ENCODE measurements around the gene GFI1.
"Not testable (repeated sequence)": the region's sequence is repeated elsewhere in the genome, so short reads cannot be mapped to it uniquely, and the experiment has no call there.

GFI1 gene

DNA sequence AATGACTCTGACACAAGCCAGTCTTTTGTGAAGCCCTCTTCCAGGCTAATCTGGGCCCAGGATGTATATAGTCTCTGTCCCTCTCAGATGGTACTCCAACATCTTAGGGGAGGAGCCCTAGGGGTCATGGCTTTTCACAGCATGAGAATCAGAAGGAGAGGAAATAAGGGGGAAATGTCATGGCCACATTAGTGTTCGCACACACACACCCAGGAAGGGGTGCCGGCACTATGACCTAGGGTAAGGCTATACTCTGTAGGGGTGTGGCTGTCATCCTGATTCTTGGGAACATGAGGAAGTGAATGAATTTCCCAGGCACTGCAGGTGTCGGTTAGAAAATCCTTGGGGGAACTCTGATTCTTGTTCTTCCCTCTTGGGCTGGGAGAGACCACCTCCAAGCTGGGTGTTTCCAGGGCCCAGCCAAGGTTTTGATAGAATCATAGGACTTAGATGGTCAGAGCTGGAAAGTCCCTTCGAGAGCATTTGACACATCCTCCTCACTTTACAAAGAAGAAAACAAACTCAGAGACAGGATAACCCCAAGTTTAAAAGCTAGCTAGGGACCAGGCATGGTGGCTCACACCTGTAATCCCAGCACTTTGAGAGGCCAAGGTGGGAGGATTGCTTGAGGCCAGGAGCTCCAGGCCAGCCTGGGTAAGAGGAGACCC lies 22.0 kb downstream of the GFI1 start:
- DNase-seq, result no peak

DNA sequence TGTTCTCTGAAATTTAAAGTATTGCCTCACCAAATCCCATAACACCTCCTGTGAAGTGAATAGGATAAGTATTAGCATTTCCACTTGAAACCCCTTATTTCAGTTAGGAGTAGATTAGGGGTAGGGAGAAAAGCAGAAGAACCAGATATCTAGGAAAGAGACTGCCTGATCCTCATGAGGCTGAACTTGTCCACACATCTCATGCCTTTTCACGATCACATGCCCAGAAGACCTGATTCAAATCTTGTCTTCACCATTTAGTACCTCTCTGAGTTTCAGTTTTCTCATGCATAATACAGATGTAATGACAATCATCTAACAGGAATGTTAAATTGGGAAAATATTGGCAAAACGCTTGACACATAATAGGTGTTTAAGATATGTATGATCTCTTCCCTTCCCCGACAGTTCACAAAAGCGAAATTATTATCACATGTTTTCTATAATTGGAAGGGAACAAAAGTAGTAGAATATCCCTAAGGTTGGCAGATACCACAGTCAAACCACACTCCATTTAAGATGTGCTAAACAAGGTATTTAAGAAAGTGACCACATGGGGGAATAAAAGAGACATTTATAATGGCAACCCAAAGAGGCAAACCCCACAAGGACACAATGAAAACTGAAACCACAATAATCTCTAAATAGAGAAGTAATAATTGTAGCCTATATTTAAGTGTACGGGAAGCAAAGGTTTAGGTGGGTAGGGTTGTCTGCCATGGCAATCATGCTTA lies 25.2 kb downstream of the GFI1 start:
- DNase-seq, result no peak

DNA sequence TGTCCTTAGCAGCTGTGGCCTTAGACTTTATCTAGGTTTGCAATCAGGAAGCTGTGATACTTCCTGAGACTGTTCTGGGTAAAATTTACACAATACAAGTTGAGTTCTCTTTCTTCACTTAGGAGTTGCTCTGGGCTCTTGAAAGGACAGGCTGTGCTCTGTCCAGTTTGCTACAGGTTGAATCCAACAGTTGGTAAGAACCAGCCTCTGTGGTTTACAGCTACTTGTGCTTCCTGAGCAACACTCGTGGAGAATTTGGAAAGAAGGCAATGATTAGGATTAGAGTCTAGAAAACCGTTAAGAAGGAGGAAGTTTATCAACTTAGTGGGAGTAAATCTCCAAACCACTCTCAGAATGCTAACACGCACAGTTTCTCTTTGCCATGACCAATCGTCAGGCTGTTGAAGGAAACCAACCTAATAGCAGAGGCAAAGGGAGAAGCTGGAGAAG lies 26.8 kb downstream of the GFI1 start:
- no peak for DNase-seq

DNA sequence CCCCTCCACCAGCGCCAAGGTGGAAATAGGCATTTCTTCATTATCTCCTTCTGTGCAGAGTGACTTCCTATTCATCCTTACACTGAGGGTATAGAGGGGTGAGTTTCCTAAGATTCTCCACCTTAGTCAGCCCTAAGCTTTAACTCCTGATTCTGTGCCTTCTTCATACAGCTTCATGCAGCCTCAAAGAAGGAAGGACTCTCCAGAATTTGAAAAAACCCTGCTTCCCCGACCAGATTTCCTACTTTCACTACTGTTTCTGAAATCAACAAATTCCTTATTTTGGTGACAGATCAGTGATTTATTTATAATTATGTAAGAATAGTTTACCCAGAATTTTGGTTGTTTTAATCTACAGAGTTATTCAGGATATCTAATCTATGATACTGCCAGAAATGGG lies 28.6 kb downstream of the GFI1 start:
- DNase-seq, result no peak

DNA sequence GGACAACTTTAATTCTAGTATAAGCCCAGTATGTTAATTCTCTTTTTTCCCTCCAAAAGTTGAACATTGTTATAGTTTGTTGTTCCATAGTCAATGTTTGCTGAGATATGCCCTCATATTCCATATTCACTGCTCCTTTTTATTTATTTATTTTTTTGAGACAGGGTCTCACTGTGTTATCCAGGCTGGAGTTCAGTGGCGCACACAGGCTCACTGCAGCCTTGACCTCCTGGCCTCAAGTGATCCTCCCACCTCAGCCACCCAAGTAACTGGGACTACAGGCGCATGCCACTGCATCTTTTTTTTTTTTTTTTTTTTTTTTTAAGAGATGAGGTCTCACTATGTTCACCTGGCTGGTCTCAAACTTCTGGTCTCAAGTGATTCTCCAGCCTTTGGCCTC lies 38.7 kb downstream of the GFI1 start:
- DNase-seq, result no peak

DNA sequence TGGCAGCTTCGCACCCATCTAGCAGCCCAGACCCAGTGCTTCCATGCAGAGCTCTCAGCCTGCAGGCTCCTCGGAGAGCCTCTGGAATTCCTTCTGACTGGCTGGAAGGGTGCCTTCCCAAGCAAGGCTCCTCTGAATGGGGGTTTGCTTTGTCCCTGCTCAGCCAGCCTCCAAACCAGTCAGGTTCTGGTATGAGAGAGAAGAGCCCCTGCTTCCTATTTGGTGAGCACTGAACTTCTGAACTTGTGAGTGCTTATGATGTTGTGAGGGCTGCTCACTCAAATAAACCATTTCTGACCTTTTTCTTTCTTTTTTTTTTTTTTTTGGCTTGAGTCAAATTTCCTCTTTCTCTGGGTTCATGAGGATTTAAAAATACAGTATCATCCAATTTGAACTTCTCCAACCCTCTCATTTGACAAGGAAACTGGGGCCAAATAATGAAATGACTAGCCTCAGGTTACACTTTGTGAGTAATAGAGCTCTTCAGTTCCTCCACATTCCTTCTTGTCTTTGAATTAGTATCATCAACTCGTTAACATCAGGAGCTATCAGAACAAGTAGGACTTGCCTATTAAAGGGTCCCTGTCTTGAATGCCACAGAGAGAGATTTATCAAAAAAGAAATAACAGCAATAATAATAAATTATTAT lies 39.6 kb downstream of the GFI1 start:
- DNase-seq, result no peak

- no peak for DNase-seq
These were observed 40.2 kb downstream of the GFI1 start for GRCh38 chr1:92446546-92446945.

DNA sequence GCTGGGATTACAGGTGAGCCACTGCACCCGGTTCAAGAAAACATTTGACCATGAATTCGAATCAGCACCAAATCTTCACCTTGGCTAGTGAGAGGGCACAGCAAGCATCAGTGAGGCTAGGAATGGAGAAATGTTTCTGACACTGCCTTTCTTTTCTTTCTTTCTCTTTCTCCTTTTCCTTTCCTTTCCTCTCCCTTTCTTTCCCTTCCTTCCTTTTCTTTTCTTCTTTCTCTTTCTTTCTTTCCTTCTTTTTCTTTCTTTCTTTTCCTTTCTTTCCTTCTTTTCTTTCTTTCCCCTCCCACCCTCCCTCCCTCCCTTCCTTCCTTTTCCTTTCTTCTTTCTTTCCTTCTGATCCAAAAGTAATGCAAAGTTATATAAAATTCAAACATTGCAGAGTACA lies 40.9 kb downstream of the GFI1 start:
- no peak for DNase-seq

DNA sequence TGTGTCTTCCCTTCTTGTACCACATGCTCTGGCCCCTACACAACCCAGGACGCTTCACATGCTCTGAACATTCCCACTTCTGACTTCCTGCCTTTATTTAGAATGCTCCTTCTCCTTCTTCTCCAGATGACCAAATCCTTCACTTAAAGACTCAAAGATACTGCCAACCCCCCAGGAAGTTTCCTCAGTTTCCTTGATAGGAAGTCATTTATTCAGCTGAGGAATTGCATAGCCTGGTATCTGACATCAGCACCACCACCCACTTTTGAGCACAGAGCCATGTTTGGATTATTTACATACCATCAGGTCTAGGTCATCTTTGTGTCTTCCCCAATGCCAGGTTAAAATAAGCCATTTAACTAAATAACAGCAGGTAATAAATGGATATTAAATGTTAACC lies 42.4 kb downstream of the GFI1 start:
- DNase-seq, result no peak

GRCh38 chr1:92443893-92444292 lies 42.8 kb downstream of the GFI1 start:
- DNase-seq, result no peak

- no peak for DNase-seq
These were observed 44.4 kb downstream of the GFI1 start for GRCh38 chr1:92442351-92442750.

DNA sequence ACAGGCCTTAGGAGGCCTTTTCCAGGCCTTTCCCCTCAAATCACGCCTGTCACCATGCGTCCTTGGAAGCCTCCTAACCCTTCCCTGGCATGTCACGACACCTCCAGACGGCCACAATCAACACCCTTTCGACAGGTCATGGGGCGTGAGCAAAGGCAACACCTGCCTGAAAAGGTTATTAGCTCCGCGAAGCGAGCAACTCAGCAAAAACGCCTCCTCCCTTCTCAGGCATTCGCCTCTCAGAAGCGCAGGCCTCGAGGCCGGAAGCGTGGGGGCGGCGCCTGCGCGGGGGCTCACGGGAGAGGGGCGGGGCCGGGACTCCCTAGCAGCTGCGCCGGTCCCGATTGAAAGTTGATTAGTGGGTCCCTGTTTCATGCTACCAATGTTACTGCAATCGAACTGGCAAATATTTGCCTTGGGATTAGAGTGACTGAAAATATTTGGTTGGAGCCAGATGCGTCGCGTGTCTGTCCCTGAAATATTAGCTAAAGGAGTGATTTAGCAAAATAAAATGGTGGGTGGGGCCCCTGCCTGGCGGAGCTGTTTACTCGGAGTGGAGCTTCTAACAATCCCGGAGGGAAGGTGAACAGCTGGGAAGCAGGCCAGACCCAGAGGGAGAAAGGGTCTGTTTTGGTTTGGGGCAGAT lies 44.9 kb downstream of the GFI1 start:
- DNase-seq, result no peak

DNA sequence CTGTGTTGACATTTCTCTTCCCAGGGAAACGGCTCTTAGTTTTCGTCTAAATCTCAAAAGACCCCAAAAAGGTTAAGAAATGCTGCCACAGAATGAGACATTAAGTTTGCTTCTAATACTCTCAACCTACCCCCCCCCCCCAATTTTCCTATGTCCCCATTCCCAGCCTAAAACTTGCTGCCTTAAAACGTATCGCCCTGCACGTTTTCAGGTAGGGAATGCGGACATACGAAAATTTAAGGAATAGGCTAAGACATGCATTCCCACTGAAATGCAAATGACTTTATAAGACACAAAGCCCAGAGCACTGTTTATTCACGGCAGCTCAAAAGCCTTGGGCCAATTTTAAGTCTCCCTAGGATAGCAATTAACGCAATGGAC lies 45.4 kb downstream of the GFI1 start:
- no peak for DNase-seq

DNA sequence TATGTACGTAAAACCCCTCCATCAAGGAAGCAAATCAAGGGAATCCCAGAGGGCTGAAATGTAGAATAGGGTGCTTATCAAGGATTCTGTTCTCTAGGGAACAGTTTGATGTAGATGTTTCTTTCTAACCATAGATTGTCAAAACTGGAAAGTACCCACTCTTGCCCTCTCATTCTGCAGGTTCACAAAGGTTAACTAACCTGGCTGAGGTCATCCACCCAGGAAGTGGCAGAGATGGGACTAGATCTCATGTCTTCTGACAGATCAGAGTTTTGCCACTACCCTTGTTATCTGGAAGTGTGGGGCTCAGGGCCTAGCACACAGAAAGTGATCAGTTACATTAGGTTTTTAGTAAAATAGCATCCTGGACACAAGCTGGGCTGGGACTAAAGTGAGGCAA lies 47.4 kb downstream of the GFI1 start:
- no peak for DNase-seq

GRCh38 chr1:92434572-92434971 lies 52.2 kb downstream of the GFI1 start:
- DNase-seq, result not testable (repeated sequence)

DNA sequence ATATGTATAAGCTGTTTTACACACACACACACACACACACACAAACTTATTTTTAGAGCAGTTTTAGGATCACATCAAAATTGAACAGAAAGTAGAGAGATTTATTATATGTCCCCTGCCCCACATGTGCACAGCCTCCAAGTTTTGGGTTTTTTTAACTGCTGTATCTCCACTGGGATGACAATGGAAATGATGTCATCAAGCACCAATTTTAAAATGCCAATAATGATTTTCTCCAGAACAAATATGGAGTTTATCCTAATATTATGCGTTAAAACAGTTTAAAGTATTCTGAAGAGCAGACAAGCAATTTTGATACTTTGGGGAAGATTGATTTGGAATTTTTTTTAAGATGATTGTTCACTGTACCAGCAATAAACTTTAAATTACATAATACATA lies 56.7 kb downstream of the GFI1 start:
- no peak for DNase-seq

DNA sequence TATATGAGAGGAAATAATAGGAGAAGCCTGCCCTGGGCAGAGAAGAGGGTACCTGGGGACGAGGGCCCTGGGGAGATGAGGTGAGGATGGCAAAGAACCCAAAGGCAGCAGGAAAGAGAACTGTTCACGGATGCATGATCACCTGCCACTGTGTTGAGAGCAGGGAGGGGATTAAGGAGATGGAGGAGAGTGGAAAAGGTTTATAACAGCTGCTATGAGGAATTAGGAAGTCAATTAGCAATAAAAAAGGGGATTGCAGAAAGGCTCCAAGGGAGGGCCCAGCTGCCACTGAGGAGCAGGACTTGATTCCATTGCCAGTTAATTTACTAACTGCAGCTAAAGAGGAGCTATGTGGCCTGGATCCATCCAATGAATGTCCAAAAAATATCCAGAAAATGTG lies 61.1 kb downstream of the GFI1 start:
- DNase-seq, result no peak
